ENCODE results near the gene KDELR1.

GRCh38 chr19:48365602-48366001 is 25.7 kb downstream of the KDELR1 start:
- no peak for TF ChIP-seq SNAI2 (CRISPR knock-in tag; IDR thresholded peaks at IDR 0.05)
- TF ChIP-seq ZFP3 (CRISPR knock-in tag; IDR thresholded peaks at IDR 0.05): no peak
- TF ChIP-seq, protein P1, sequence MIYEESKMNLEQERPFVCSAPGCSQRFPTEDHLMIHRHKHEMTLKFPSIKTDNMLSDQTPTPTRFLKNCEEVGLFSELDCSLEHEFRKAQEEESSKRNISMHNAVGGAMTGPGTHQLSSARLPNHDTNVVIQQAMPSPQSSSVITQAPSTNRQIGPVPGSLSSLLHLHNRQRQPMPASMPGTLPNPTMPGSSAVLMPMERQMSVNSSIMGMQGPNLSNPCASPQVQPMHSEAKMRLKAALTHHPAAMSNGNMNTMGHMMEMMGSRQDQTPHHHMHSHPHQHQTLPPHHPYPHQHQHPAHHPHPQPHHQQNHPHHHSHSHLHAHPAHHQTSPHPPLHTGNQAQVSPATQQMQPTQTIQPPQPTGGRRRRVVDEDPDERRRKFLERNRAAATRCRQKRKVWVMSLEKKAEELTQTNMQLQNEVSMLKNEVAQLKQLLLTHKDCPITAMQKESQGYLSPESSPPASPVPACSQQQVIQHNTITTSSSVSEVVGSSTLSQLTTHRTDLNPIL (CRISPR knock-in tag; IDR thresholded peaks at IDR 0.05; ENCODE audit: low read depth): no peak
